ENCODE data around the gene CNDP1. TPM values are rescaled to one million over a fixed set of nuclear protein-coding genes. Genes with fewer than 3 reads are reported as not detected.

Gene CNDP1
- total and polyA plus RNA-seq, 2 donors (not counting 1 experiment from before 2014, with no cell fraction given): 0.19 to 0.57 TPM

- CTCF ChIA-PET: no interaction called here
- DNase-seq: no peak
- H3K4me1 Mint-ChIP-seq: no peaks in the 10 kb centered on the region
These were observed 45.3 kb downstream of the CNDP1 start for GRCh38 chr18:74579496-74580065.

GRCh38 chr18:74582642-74583041, 48.3 kb downstream of the CNDP1 start:
- ATAC-seq (ENCODE audit: low read depth): no peak

More at GRCh38 chr18:74579496-74580065, 45.3 kb downstream of the CNDP1 start:
- intact Hi-C loops (cut with micrococcal nuclease): no loop called here
- no peaks in the 10 kb centered on the region for H3K9me3 ChIP-seq (ENCODE audit: control extremely low read depth in 1 of 3, control insufficient read depth in 2 of 3, insufficient read depth in 1 of 3, low read length in 2 of 3)
- H3K4me3 Mint-ChIP-seq: no peak overlapping the region
- H3K4me1 ChIP-seq (ENCODE audit: control insufficient read depth in 2 of 2, insufficient read depth in 2 of 2, low read length in 2 of 2): no peaks in the 10 kb centered on the region
- no peak overlapping the region for H3K4me2 ChIP-seq (replicated peaks; ENCODE audit: low read depth, low read length, poor library complexity, severe bottlenecking)
- H3K4me3 ChIP-seq (ENCODE audit: control extremely low read depth in 1 of 5, extremely low read depth in 1 of 5, insufficient read depth in 1 of 5, low read depth in 2 of 5, low read length in 4 of 5): no peak overlapping the region
- H3K27ac Mint-ChIP-seq: no peak overlapping the region
- no peak for TF ChIP-seq EZH2 (IDR thresholded peaks at IDR 0.05; ENCODE audit: borderline replicate concordance, insufficient read depth, low read depth, low read length, poor library complexity, severe bottlenecking)
- no peak for TF ChIP-seq CTCF (IDR thresholded peaks at IDR 0.05)
- H3K27me3 ChIP-seq (replicated peaks in 1 of 4; ENCODE audit: control extremely low read depth in 1 of 4, control insufficient read depth in 3 of 4, insufficient read depth in 4 of 4, low read length in 3 of 4): peaks cover 0 to 9% (median 3%) of the 10 kb centered on the region in 4 experiments
- ATAC-seq (ENCODE audit: low read depth): no peak
- 78% methylated on average over 4 of the region's 8 CpGs for WGBS (ENCODE audit: insufficient coverage)
- no peaks in the 10 kb centered on the region for H3K9me3 Mint-ChIP-seq (ENCODE audit: insufficient read depth)
- no peak overlapping the region for H3K9ac ChIP-seq (ENCODE audit: low read length)
- H3K27me3 Mint-ChIP-seq: peaks cover 35% of the 10 kb centered on the region
- no peak overlapping the region for H3K27ac ChIP-seq (ENCODE audit: low read length in 2 of 2)
- POLR2A ChIA-PET: no interaction called here
- H2AFZ ChIP-seq (ENCODE audit: insufficient read depth, low read depth, low read length, poor library complexity, severe bottlenecking): no peak overlapping the region
- no peaks in the 10 kb centered on the region for H3K79me2 ChIP-seq (ENCODE audit: control insufficient read depth, insufficient read depth, low read length)
- no peaks in the 10 kb centered on the region for H4K20me1 ChIP-seq (ENCODE audit: control insufficient read depth, insufficient read depth, low read length, poor library complexity, severe bottlenecking)
- H3K36me3 ChIP-seq (replicated peaks in 1 of 2; ENCODE audit: control extremely low read depth in 1 of 2, control insufficient read depth in 1 of 2, extremely low read depth in 1 of 2, insufficient read depth in 2 of 2, low read length in 1 of 2): no peaks in the 10 kb centered on the region

More at GRCh38 chr18:74582642-74583041, 48.3 kb downstream of the CNDP1 start:
- Histone ChIP-seq H3K27ac (ENCODE audit: low read length in 2 of 2) (no peak overlapping the region), H3K4me2 (replicated peaks; ENCODE audit: low read depth, low read length, poor library complexity, severe bottlenecking) (no peak overlapping the region), H3K27me3 (replicated peaks in 1 of 4; ENCODE audit: control extremely low read depth in 1 of 4, control insufficient read depth in 3 of 4, insufficient read depth in 4 of 4, low read length in 3 of 4) (peaks cover 0 to 9% (median 3%) of the 10 kb centered on the region in 4 experiments), H4K20me1 (ENCODE audit: control insufficient read depth, insufficient read depth, low read length, poor library complexity, severe bottlenecking) (no peaks in the 10 kb centered on the region), H3K4me1 (ENCODE audit: control insufficient read depth in 2 of 2, insufficient read depth in 2 of 2, low read length in 2 of 2) (no peaks in the 10 kb centered on the region), H3K36me3 (replicated peaks in 1 of 2; ENCODE audit: control extremely low read depth in 1 of 2, control insufficient read depth in 1 of 2, extremely low read depth in 1 of 2, insufficient read depth in 2 of 2, low read length in 1 of 2) (no peaks in the 10 kb centered on the region), H2AFZ (ENCODE audit: insufficient read depth, low read depth, low read length, poor library complexity, severe bottlenecking) (no peak overlapping the region), H3K9ac (ENCODE audit: low read length) (no peak overlapping the region), H3K4me3 (ENCODE audit: control extremely low read depth in 1 of 5, extremely low read depth in 1 of 5, insufficient read depth in 1 of 5, low read depth in 2 of 5, low read length in 4 of 5) (no peak overlapping the region), H3K79me2 (ENCODE audit: control insufficient read depth, insufficient read depth, low read length) (no peaks in the 10 kb centered on the region), H3K9me3 (ENCODE audit: control extremely low read depth in 1 of 3, control insufficient read depth in 2 of 3, insufficient read depth in 1 of 3, low read length in 2 of 3) (no peaks in the 10 kb centered on the region)
- H3K4me3 Mint-ChIP-seq: no peak overlapping the region
- H3K4me1 Mint-ChIP-seq: no peaks in the 10 kb centered on the region
- H3K27me3 Mint-ChIP-seq: peaks cover 41% of the 10 kb centered on the region
- TF ChIP-seq EZH2 (IDR thresholded peaks at IDR 0.05; ENCODE audit: borderline replicate concordance, insufficient read depth, low read depth, low read length, poor library complexity, severe bottlenecking): no peak
- no peak for TF ChIP-seq CTCF (IDR thresholded peaks at IDR 0.05)
- intact Hi-C loops (cut with micrococcal nuclease): no loop called here
- ChIA-PET POLR2A (no interaction called here), CTCF (no interaction called here)
- H3K27ac Mint-ChIP-seq: no peak overlapping the region
- no peaks in the 10 kb centered on the region for H3K9me3 Mint-ChIP-seq (ENCODE audit: insufficient read depth)
- 86% methylated on average over 1 of the region's 6 CpGs for WGBS (ENCODE audit: insufficient coverage)
- no peak for DNase-seq

All from B cell (primary cell).